ENCODE results near the gene WASHC2C.
"Not testable (repeated sequence)": the region's sequence is repeated elsewhere in the genome, so short reads cannot be mapped to it uniquely, and the experiment has no call there.

WASHC2C gene

DNA sequence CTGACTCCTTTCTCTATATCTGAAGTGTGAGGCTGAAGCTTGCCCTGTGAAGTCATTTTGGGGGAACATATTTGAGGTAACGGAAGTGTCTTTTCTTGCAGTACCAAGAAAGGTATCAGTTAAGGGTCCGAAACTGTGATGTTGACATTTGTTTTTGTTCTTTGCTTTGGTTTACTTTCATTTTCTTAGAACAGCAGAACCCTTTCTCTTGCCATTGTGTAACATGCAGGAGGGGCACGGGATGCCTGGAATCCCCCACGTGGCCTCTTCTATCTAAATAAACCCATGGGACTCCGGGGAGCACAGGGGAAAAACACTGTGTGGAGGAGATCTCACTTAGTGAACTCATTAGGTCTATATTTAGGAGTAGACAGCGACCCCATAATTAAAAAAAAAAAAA, 34.6 kb downstream of the WASHC2C start:
- DNase-seq (ENCODE audit: low read depth, low spot score) = not testable (repeated sequence)

DNA sequence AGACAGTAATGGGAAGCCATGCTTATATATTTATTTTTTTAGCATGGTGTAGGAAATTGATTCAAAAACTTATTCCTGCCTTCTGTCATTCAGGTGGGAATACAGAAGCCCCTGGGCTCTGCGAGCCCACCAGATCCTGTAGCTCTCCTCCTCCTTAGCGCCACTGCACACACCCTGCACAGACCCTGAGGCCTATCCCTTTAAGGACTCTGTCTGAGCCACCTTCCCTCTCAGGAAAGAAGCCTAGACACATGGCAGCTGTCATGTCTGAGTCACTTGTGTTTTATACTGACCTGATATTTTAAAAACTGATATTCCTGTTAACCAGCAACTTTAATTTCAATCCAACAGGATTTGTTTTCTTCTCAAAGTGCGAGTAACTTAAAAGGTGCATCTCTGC, 36.0 kb downstream of the WASHC2C start:
- DNase-seq (ENCODE audit: low read depth, low spot score) = not testable (repeated sequence)

GRCh38 chr10:45768334-45768733, 41.3 kb downstream of the WASHC2C start:
- DNase-seq (ENCODE audit: low read depth, low spot score) = not testable (repeated sequence)

- DNase-seq (ENCODE audit: low read depth, low spot score) = not testable (repeated sequence)
Measured at GRCh38 chr10:45771757-45772461, 44.8 kb downstream of the WASHC2C start.

GRCh38 chr10:45786217-45786616, 59.2 kb downstream of the WASHC2C start:
- not testable (repeated sequence) for DNase-seq (ENCODE audit: low read depth, low spot score)

DNA sequence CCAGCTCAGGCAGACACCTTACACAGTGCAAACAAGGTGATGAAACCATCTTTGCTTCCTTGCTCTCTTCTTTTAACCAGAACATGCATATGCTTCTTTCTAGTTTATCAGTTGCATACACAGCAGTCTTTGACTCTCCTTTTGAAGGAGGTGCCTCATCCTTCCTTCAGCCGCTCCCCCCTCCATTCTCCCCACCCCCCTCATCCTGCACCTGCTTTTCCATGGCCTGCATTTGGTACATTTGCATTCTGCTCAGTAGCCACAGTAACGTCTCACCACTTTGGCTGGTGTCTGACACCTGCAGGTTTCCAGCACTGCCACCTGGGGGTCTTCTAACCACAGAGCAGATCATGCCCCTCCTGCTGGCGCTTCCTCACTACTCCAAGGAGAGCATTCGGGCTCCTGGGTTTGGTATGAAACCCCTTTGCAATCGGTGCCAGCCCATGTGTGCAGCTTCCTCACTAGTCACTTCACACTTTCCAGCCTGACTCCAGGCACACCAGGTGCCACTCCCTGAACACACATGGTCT, 60.2 kb downstream of the WASHC2C start:
- not testable (repeated sequence) for DNase-seq (ENCODE audit: low read depth, low spot score)

GRCh38 chr10:45789991-45790390, 62.9 kb downstream of the WASHC2C start:
- not testable (repeated sequence) for DNase-seq (ENCODE audit: low read depth, low spot score)

DNA sequence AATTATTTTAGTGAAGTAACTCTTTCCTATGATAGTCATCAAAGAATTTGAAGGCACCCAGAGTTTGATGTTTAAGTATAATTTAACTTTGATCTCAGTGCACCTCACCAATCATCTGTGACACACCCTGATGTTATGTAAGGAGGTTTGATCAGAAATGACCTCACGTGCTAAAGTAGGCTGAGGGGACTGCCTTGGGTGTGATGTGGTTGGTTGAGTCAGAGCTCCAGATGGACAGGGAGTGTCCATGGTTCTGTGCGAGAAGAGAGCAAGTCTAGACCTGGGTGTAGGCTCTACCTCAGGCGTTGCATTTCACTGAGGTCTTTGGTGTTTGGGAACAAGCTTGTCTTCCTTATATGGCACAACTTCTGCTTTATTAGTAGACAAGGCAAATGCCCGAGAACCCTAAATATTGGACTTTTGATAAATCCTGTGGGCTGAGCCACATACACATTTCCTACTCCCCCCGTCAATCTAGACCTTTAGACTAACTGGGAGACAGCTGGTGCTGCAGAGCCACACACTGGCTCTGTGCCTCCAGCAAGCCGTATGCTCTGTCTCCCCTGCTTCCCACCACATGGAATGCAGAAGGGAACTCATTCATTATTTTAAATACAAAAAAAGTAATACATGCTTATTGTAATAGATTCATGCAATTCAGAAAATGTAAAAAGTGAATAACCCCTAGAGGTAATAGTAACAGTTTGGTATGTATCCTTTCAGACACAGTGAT, 63.8 kb downstream of the WASHC2C start:
- DNase-seq (ENCODE audit: low read depth, low spot score) = not testable (repeated sequence)

DNA sequence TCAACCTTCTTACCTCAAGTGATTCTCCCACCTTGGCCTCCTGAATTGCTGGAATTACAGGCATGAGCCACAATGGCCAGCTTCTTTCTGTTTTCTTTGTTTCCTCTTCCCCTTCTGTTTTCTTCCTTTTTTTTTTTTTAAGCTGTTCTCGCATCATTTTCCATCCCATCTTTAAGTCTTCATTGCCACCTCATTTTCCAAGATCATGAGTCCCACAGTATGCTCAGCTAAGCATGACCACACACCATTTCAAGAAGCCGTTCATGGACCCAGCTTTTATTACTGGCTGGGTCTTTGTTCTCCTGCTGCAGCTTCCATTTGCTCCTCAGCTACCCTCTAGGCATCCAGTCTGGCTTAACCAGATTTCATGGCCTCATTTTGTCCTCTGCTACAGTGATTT, 67.7 kb downstream of the WASHC2C start:
- DNase-seq (ENCODE audit: low read depth, low spot score) = not testable (repeated sequence)

GRCh38 chr10:45803060-45804010, 76.3 kb downstream of the WASHC2C start:
- DNase-seq (ENCODE audit: low read depth, low spot score) = not testable (repeated sequence)

DNA sequence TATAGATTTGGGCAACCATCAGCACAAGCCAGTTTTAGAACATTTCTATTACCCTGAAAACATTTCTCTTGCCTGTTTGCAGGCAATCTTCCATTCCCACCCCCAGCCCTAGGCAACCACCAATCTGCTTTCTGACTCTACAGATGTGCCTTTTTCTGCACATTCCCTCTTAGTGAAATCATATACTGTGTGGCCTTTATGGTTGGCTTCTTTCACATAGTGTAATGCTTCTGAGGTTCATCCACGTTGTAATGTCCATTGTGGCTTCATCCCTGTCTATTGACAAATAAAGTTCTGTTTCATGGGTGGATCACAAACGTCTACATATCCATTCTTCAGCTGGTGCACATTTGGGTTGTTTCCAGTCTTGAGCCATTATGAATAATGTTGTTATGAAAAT, 77.9 kb downstream of the WASHC2C start:
- DNase-seq (ENCODE audit: low read depth, low spot score) = not testable (repeated sequence)

- no peak for DNase-seq (ENCODE audit: low read depth, low spot score)
Measured at GRCh38 chr10:45809837-45810236, 82.8 kb downstream of the WASHC2C start.

DNA sequence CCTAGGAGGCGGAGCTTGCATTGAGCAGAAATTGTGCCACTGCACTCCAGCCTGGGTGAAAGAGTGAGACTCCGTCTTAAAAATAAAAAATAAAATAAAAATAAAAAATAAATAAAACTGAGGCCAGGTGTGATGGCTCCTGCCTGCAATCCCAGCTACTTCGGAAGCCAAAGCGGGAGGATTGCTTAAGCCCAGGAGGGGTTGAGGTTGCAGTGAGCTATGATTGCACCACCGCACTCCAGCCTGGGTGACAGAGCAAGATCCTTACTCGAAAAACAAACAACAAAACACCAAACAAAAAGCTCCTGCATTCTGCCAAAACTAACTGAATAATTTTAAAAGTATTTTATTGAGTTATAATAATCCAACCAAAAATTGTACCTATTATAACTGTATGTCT, 84.0 kb downstream of the WASHC2C start:
- no peak for DNase-seq (ENCODE audit: low read depth, low spot score)

GRCh38 chr10:45812959-45813358, 85.9 kb downstream of the WASHC2C start:
- not testable (repeated sequence) for DNase-seq (ENCODE audit: low read depth, low spot score)

DNA sequence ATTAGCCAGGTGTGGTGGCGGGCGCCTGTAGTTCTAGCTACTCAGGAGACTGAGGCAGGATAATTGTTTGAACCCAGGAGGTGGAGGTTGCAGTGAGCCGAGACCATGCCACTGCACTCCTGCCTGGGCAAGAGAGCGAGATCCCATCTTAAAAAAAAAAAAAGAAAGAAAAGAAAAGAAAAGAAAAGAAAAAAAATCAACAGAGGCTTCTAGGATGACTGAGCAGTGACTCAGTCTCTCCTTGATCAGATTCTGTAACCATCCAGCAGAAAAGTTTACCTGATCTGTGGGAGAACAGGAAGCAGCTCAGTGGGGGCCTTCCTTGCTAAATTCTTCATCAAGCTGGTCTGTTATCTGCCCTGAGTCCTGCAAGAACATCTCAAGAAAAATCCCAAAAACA, 87.1 kb downstream of the WASHC2C start:
- DNase-seq (ENCODE audit: low read depth, low spot score) = not testable (repeated sequence)

DNA sequence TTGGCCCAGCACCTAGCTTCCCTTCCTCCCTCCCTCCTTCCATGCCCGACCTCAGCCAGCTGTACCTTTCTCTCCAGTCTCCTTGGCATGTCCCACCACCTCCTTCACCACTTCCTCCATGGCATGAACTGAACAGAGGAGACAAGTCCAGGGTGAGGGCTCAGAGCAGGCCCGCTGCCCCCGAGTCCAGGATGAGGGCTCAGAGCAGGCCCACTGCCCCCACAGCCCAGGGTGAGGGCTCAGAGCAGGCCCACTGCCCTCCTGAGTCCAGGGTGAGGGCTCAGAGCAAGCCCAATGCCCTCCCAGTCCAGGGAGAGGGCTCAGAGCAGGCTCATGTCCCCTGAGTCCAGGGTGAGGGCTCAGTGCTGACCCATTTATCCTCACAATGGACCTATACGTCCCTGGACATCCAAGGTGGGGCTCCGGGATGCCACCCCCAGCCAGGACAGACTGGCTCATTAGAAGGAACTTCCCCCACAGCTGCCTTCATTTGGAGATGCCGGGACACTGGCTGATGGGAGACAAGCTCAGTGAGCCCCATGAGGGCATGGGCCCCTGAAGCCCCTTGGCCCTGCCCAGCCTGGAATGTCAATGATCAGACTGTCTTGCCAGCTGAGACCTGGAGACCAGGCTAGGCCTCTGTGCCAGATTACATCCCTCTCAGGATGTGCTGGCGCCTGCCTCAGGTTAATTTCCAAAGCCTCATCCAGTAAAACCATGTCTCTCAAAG, 90.2 kb downstream of the WASHC2C start:
- no peak for DNase-seq (ENCODE audit: low read depth, low spot score)

GRCh38 chr10:45817912-45818311, 90.8 kb downstream of the WASHC2C start:
- no peak for DNase-seq (ENCODE audit: low read depth, low spot score)

DNA sequence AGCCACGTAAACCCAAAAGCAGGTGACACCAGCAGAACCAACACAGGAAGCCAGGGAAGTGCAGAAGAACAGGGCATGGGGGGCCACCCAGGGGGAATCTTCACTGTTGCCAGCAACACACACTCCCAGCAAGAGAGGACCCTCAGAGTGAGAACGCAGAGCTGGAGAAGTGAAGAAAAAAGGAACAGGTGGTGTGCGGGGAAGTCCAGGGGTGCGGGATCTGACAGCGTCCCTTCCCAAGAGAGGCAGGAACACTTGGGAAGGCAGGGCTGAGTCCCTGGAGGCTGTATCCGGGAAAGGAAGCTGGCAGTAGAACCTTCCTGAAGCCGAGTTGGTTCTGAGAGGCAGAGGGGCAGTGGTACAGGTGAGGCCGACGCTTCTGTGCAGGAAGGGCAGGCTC, 92.5 kb downstream of the WASHC2C start:
- no peak for DNase-seq (ENCODE audit: low read depth, low spot score)

- DNase-seq (ENCODE audit: low read depth, low spot score) = not testable (repeated sequence)
Measured at GRCh38 chr10:45820107-45820830, 93.2 kb downstream of the WASHC2C start.

DNA sequence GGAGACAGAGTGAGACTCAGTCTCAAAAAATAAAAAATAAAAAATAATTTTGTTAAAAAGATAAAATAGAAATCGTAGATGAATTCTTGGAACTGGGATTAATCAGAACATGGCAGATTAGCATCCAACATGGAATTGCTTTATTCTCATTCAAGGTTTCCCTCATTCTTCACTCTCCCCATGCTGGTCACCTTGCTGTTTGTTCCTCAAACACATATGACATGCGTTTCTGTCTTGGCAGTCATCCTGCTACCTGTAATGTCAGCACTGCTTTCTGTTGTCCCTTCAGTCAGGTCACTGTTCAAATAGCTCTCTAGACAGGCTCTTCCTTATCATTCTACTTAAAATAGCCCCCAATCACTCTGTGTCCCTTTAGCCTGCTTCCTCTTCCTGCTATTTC, 95.9 kb downstream of the WASHC2C start:
- not testable (repeated sequence) for DNase-seq (ENCODE audit: low read depth, low spot score)

Measured in ELF-1 (cell line).